ENCODE data around the gene CDHR3. TPM values are rescaled to one million over a fixed set of nuclear protein-coding genes. Genes with fewer than 3 reads are reported as not detected.

Gene CDHR3
- total and polyA plus RNA-seq, 10 of the 15 experiments (the other 5 are each of a cell fraction or from before 2014, with no cell fraction given): 0.06 to 0.11 TPM; not detected in 8

DNA sequence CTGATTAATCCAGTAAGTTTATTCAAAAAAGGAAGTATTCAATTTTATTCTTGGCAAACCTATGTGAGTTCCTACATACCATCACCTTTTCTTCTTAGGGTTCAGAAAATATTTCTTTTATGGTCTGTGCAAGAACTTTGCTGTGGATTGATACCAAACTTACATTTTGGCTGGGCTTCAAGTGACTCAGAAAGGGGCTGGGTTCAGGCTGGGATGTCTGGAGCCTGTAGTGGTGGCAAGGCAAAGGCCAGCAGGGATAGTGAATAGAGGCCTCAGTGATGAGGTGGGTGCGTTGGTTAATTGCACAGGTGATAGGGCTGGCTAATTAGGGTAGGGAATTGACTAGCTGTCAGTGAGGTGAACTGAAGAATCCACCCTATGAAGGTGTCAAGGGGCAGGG is 46.5 kb upstream of the CDHR3 start:
- 43% methylated on average over 1 of the region's 1 CpG for WGBS (ENCODE audit: insufficient coverage, insufficient replicate concordance, low lambda C conversion rate, missing lambda C conversion rate)
- peaks cover 3 to 16% of the 10 kb centered on the region in 2 experiments for H3K27me3 ChIP-seq (replicated peaks in 1 of 2; ENCODE audit: control insufficient read depth in 2 of 2, insufficient read depth in 2 of 2, low read length in 1 of 2)
- TF ChIP-seq CREB1 (IDR thresholded peaks at IDR 0.05; ENCODE audit: low read depth): no peak
- TF ChIP-seq TCF3 (IDR thresholded peaks at IDR 0.05; ENCODE audit: borderline replicate concordance, insufficient read depth, low read depth, low read length): no peak
- TF ChIP-seq MXI1 (IDR thresholded peaks at IDR 0.05; ENCODE audit: low read depth, low read length): no peak
- no peak for TF ChIP-seq ZNF274 (IDR thresholded peaks at IDR 0.05; ENCODE audit: insufficient read depth, insufficient read length)
- TF ChIP-seq LARP7 (IDR thresholded peaks at IDR 0.05): no peak
- TF ChIP-seq, protein P1, sequence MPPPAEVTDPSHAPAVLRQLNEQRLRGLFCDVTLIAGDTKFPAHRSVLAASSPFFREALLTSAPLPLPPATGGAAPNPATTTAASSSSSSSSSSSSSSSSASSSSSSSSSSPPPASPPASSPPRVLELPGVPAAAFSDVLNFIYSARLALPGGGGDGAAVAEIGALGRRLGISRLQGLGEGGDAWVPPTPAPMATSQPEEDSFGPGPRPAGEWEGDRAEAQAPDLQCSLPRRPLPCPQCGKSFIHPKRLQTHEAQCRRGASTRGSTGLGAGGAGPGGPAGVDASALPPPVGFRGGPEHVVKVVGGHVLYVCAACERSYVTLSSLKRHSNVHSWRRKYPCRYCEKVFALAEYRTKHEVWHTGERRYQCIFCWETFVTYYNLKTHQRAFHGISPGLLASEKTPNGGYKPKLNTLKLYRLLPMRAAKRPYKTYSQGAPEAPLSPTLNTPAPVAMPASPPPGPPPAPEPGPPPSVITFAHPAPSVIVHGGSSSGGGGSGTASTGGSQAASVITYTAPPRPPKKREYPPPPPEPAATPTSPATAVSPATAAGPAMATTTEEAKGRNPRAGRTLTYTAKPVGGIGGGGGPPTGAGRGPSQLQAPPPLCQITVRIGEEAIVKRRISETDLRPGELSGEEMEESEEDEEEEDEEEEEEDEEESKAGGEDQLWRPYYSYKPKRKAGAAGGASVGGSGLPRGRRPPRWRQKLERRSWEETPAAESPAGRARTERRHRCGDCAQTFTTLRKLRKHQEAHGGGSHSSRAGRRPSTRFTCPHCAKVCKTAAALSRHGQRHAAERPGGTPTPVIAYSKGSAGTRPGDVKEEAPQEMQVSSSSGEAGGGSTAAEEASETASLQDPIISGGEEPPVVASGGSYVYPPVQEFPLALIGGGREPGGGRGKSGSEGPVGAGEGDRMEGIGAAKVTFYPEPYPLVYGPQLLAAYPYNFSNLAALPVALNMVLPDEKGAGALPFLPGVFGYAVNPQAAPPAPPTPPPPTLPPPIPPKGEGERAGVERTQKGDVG (CRISPR knock-in tag; IDR thresholded peaks at IDR 0.05): no peak
- ATAC-seq (no peak), FAIRE-seq (no peak), DNase-seq (ENCODE audit: low read depth, low spot score) (no peak)
- intact Hi-C loops (cut with micrococcal nuclease; ENCODE audit: unreplicated experiment): no loop called here
- no peaks in the 10 kb centered on the region for H3K36me3 ChIP-seq (ENCODE audit: control insufficient read depth in 2 of 2, insufficient read depth in 2 of 2, low read length in 1 of 2)
- in situ Hi-C loops (cut with MboI): no loop called here
- no peak overlapping the region for H3K9ac ChIP-seq (ENCODE audit: control insufficient read depth, insufficient read depth, low read length)
- no peak overlapping the region for H3K27ac ChIP-seq (ENCODE audit: control insufficient read depth, insufficient read depth)
- H3K4me2 ChIP-seq (ENCODE audit: control insufficient read depth, insufficient read depth): no peak overlapping the region
- ChIA-PET SMC1A (ENCODE audit: uncharacterized antibody, unreplicated experiment) (no interaction called here), POLR2A (no interaction called here), RAD21 (ENCODE audit: unreplicated experiment) (no interaction called here), CTCF (no interaction called here)
- H4K20me1 ChIP-seq (ENCODE audit: control insufficient read depth, insufficient read depth): no peaks in the 10 kb centered on the region
- no peaks in the 10 kb centered on the region for H3K4me1 ChIP-seq (ENCODE audit: control insufficient read depth, insufficient read depth, low read length)
- no peak overlapping the region for H2AFZ ChIP-seq (ENCODE audit: control insufficient read depth, low read depth, low read length)
- H3K9me3 ChIP-seq (replicated peaks; ENCODE audit: control insufficient read depth, insufficient read depth, low read length): no peaks in the 10 kb centered on the region; the same call in 2 of the 3 replicates
- BruUV-seq (replicated peaks): no TSS peak
- no peak overlapping the region for H3K4me3 ChIP-seq
- no peaks in the 10 kb centered on the region for H3K79me2 ChIP-seq (ENCODE audit: control insufficient read depth, insufficient read depth, low read length)

All from GM12878 (cell line).